HG03520 (cell line): ENCODE results near the gene BAHD1.
"Not testable (repeated sequence)": the region's sequence is repeated elsewhere in the genome, so short reads cannot be mapped to it uniquely, and the experiment has no call there.

Experiments
- ATAC-seq: cut with Tn5 transposase; IDR thresholded peaks from one replicate; pipeline ENCODE4 v1.9.1; 2021; ENCODE audit warnings: mild to moderate bottlenecking, moderate library complexity; ENCODE audit not compliant: unreplicated experiment

Gene BAHD1

DNA sequence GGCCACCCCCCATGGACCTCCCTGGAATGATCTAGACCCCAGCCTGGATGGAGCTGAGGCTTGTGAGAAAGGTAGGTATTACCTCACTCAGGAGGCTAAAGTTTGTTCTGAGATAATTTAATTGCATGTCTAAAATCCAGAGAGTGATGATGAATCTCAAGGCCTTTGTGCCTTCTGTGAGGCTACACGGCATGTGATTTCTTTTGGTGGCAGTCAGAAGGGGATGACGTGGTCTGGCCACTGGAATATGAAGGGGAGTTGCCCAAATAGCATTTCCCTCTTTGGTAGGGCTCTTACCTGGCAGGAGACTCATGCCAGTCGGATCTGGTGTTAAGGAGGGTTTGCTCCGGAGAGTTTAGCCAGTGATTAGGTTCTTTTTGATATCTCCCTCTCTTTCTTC, 2.5 kb downstream of the BAHD1 start:
- no peak for ATAC-seq

DNA sequence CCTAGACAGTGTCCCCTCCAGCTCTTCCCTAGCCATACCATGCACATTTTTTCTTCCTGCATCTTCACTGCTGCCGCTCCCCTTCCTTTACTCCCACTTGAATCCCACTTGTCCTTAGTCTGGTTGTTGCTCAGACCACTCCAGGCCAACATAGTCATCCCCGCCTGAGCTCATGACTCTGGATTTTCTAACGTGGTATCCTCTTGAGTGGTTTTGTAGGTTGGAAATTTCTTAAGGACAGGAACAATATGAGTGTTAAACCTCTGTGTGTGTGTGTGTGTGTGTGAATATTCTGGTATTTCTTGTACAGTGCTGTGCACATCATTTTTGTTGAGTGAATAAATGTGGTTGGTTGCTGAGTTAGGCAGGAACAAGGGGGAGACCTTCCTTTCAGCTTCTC, 3.1 kb downstream of the BAHD1 start:
- ATAC-seq, result no peak

DNA sequence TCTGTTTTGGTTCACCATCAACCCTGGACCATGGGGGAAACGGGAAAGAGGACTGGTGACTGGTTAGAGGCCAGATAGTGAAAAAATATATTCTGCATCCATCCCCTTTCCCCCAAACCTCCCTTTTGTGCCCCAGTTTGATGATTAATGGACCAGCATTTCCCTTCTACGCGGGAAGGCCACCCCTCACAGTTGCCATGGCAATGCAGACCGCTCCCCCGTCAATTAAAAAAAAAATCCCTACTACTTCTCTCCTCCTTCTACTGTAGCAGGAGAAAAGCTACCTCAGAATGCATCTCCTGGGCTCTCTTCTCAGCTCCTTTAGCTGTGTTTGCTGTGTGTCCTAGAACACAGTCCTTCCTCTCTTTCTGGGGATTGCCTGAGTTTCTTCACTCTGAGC, 4.0 kb downstream of the BAHD1 start:
- ATAC-seq, result no peak

DNA sequence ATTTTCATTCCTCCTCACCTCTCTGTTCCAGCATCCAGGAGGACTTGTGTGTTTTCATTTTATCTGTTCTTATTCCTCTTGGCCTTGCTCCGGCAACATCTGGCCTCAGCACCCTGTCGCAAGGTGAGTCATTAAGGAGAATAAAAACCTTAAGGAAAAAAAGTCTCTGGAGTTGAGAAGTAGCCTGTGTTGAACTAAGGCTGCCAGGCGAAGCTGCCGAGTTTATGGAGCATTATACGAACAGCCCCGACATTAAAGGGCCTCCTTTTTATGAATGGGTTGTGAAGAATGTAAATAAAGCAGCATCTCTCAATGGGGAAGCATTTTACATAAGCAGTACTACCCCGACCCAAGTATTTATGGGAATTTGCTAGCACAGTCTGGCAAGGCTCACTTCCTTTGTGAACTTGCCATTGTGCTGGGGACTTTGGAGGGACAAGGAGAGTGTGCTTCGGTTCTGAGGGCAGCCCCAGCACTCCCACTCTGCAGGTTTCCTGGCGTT, 4.7 kb downstream of the BAHD1 start:
- no peak for ATAC-seq

DNA sequence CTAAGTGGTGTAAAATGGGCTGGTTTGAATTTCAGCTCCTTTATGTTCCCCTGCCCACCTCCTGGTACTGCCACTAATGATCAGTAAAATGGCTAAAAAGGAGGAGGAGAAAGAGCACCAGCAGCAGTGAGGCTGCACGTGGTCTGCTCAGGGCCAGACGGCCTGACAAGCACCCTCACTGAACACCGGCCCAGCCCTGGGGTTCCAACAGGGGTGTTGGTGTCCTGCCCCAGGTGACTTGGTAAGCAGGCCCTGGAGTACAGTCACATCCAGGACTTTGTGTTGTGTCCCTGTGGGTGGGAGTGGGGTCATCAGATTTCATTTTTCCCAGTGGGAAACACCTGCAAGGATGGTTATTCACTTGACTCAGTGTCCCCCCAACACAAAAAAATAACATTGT, 5.4 kb downstream of the BAHD1 start:
- ATAC-seq, result no peak

DNA sequence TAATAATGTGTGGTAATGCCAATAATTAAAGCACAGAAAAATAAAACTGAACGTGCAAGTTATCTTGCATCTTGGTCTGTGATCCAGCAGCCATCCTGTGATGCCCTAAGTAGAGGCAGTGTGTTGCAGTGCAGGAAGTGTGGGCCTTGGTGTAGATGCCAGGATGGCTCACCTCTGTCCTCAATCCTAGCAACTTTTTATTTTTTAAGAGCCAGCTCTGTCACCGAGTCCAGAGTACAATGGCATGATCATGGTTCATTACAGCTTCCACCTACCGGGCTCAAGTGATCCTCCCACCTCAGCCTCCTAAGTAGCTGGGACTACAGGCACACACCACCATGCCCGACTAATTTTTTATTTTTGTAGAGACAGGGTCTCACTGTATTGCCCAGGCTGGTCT, 7.6 kb downstream of the BAHD1 start:
- no peak for ATAC-seq

DNA sequence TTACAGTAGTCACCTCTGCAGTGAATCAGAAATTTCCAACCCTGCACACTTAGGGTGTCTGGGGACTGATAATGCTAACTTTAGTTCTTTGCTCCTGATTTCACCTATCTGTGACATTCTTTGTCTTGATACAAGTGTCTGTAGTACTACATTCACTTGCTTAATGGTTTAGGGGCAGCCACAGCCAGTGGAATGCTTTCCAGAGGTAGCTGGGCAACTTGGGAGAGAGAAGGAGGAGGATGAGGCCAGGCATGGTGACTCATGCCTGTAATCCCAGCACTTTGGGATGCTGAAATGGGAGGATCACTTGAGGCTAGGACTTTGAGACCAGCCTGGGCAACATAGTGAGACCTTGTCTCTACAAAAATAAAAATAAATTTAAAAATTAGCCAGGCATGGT, 8.5 kb downstream of the BAHD1 start:
- ATAC-seq, result no peak

DNA sequence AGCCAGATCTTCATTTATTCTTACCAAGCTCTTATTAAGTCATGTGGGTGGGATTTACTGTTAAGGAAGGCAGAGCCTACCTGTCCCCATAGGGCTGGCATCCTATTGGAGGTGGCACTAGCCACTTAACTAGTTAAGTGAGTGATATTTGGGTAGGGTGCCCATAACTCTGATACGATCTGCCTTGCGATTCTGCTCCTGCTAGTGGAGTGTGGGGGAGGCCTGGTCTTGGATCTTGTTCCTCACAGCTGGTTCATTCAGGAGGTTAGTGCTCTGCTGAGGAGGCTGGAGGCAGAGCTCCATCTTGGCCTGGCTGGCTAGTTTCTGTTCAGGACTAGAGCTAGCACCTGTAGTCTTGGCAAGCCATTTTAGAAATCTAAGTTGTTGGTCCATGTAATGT, 9.3 kb downstream of the BAHD1 start:
- no peak for ATAC-seq

DNA sequence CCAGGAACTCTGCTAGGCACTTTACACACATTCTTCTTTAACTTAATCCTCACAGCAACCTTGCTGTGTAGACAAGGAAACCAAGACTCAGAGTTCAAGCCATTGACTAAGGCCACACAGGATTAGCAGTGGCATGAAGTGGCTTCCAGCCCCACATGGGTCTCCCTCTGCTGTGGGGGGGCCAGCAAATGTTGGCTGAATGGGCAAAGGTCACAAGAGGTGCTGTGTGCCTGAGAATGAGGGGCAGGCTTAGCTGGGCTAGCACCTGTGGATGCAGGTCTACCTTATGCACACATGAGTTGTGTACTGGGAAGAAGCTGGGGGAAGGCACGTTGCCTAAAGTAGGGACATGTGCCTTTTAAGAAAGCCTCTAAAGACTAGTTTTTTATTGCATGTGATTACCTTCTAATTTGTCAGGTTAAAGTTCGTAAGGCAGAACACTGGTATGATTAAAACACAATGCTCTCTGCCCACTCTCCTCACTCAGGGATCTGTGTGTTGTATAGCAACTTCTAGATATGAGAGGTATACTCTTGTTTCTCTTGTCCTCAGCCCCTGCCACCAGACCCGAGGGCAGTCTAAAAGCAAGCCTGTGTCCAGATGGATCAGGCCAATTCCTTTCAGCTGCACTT, 10.9 kb downstream of the BAHD1 start:
- ATAC-seq, result no peak

DNA sequence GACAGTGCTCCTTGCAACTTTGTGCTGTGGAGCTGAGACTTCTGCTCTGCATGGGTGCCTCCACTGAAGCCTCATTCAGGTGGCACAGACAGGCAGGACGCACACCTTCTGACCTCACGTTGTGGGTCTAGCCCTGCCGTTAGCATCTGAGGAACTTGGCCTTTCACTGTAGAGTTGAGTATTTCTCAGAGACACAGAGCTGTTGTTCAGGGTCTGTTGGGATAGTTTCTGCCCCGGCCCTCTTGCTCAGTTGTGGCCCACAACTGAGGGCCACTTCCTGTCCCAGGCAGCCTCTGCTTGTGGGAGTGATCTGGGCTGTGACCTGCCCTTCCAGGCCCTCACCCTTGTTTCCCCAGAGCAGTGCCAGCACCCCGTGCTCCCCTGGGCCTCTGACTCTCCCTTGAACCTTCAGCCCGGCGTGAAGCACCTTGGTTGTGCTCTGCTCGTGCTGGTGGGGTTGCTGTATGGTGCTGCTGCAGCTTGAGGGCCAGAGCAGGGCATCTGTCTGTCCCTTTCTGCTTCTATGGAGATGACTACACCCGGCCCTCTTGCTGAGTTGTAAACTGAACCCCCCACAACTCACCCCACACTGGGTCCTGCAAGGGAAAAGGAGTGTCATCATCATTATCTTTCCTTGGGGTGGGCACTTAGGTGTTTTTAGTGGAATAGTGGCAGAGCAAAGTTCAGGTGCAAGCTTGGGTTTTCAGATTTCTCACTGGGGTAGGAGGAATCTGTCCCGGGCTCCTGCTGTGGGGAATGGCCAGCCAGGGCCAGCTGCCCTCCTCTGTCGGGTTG, 11.7 kb downstream of the BAHD1 start:
- no peak for ATAC-seq

DNA sequence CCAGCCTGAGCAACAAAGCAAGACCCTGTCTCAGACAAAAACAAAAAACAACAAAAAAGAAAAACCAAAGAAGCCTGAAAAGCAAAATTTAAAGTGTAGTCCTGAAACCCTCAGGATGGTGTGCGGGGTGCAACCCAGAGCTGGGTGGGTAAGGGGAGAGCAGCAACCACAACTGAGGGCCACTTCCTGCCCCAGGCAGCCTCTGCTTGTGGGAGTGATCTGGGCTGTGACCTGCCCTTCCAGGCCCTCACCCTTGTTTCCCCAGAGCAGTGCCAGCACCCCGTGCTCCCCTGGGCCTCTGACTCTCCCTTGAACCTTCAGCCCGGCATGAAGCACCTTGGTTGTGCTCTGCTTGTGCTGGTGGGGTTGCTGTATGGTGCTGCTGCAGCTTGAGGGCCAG, 13.2 kb downstream of the BAHD1 start:
- not testable (repeated sequence) for ATAC-seq

DNA sequence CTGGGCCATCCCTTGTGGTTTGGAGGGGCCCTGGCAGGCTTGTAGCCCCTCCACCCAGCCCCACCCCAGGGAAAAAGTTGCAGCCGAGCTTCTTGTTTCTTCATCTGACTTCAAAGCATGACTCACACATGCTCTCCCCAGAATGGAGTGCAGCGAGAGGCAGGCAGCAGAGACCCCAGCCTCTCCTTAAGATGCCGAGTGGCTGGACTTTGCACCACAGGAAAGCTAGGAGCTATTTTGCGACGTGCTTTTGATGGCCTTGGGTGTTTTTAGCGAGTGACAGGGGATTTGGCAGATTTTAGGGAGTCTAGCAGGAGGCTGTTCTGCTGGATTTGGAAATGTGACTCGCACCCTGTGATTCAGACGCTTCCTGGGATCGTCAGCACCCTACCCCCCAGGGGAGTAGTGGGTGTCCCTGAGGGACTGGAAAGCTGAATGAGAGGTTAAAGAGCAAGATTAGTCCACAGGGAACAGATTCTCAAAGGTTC, 14.2 kb downstream of the BAHD1 start:
- ATAC-seq, result no peak

DNA sequence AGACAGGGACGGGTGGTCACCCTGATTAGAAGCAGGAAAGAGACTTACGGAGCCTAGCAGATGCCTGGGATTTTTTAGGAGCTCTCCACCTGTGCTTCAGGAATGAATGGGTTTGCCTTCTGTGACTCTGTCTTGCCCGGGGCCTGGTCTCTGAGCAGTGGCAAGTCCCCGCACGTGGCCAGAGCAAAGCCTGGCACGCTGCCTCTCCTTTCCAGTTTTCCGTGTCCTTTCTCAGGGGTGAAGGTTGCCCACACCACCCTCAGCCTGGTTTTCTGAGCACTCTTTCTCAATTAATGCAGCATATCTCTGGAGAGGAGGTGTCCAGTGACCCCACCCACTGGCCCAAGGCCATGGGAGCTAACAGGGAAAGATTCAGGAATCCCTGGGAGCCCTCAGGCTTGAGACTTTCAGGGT, 15.6 kb downstream of the BAHD1 start:
- no peak for ATAC-seq

DNA sequence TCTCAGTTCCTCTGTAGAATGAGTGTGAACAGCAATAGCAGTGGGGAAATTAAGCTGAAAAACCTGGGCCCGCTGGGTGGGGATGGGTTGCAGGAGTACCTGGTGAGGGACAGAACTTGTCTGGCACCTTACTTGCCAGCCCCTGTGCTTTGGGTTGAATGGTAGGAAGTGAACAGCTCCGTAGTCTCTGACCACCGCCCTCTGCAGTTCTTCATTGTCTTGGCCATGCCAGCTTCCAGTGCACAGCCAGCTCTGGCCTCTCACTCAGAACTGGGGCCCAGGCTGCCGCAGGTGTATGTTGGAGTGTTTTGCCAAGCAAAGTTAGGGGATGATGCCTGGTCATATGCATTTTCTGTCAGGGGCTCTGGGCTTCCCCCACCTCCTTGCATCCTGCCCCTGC, 16.0 kb downstream of the BAHD1 start:
- no peak for ATAC-seq

DNA sequence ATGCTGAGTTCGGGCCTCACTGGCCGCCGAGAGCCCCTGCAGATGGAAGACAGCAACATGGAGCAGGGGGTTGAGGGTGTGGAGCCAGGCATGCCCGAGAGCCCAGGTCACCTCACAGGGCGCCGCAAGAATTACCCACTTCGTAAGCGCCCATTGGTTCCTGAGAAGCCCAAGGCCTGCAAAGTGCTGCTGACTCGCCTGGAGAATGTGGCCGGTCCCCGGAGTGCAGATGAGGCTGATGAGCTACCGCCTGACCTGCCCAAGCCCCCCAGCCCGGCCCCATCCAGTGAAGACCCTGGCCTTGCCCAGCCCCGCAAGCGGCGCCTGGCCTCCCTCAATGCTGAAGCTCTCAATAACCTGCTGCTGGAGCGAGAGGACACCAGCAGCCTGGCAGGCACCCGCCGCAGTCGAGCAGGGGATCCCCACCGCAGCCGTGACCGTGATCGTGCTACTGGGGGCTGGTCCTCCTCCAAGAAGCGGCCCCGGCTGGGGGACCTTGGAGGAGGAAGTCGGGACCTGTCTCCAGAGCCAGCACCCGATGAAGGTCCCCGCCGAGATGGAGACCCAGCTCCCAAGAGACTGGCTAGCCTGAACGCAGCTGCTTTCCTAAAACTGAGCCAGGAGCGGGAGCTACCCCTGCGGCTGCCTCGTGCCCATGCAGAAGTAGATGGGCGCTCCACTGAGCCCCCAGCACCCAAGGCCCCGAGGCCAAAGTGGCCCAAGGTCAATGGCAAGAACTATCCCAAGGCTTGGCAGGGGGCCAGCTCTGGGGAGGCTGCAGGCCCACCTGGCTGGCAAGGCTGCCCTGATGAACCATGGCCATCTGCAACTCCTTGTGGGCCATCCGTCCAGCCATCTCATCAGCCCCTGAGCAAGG, 18.0 kb downstream of the BAHD1 start:
- no peak for ATAC-seq

DNA sequence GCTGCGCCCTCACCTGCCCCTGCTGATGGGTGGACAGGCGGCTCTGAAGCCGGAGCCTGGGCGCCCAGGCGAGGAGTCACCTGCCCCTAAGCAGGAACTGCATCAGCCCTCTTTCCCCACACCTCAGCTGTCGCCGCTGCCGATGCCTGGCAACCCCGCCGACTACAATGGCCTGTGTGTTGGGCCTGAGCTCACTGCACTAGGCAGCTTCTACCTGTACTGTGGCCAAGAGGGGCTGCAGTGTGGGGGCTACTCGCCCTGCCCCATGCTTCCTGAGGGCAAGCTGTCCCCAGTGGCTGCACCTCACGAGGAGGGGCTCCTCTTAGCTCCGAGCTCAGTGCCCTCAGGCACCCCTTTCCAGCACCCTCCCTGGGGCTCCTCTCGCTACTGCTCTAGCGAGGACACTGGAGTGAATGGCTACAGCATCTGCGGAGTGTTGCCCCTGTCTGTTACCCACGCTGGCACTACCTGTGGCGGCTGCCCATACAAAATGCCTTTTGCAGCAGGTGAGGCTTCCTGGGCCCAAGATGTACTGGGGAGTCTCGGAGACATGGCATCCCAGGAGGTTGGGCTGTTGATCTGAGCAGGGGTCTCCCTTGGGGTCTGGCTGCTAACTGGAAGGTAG, 18.8 kb downstream of the BAHD1 start:
- ATAC-seq, result no peak

DNA sequence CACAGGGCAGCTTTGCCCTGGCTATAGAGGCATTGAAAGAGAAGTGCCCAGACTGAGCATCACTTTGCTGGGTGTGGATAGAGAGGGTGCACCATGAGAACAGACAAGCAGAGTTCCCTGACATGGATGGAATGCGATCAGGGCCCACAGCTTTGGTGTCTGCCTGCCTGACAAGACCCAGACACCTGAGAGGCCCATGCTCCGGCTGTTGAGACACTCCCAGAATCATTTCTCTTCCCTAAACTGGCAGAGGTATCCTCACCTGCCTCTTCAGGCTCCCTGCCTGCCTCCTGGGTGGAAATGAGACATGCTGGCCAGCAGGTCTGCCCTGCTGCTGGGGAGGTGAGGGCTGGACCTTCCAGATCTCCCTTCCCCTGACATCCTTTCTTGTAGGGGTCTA, 19.7 kb downstream of the BAHD1 start:
- no peak for ATAC-seq

DNA sequence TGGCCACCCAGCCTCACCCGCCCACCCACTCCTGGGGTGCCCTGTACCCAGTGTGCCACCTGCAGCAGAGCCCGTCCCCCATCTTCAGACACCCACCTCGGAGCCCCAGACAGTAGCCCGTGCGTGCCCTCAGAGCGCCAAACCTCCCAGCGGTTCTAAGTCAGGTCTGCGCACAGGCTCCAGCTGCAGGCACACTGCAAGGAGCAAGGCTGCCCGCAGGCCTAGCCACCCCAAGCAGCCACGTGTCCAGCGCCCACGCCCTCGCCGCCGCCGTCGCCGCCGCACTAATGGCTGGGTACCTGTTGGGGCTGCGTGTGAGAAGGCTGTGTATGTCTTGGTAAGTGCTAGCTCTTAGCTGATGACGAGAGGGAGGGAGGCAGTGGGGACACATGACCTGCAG, 21.2 kb downstream of the BAHD1 start:
- ATAC-seq, result no peak

DNA sequence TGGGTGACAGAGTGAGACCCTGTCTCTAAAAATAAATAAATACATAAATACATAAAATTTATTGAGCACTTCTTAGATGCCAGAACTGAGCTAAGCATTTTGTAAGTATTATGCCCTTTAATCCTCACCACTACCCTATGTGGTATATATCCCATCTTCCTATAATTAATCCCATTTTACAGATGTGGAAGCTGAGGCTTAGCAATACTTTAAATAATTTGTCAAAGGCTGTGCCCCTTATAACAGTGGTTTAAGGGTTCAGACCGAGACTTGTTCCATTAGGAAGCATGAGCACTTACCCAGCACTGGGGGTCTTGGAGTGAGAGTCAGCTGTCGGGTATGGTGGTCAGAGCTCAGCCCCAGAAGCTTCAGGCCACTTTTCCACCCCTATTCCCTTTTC, 22.5 kb downstream of the BAHD1 start:
- ATAC-seq, result no peak

DNA sequence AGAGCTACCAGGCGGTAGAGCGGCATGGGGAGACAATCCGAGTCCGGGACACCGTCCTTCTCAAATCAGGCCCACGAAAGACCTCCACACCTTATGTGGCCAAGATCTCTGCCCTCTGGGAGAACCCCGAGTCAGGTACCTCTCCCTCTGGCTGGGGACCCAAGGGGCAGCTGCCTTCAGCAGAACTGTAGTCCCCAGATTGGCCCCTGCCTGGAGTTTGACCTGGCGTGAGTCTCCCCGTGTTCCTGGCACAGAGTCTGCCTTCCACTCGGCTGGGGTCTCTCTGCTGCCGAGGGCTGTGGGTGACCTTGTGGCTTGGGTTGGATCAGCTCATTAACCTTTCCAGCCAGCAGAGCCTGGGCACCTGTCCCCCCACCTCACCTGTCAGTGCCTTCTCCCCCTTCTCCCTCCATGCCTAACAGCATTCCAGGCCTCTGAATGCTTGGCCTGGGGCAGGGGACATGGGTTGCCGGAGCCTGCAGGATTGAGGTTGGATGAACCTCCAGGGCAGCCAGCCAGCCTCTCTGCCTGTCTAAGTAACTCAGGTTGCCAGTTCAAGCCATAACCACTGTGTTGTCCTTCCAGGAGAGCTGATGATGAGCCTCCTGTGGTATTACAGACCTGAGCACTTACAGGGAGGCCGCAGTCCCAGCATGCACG, 23.3 kb downstream of the BAHD1 start:
- no peak for ATAC-seq
